Stimulated activated CD8-positive, alpha-beta memory T cell treated with anti-CD3 and anti-CD28 coated beads, Interleukin-12 subunit alpha, Interleukin-12 subunit beta, amount 100 ng/mL, for 1 hour (primary cell): ENCODE measurements around the gene ZBTB43.
"Not testable (repeated sequence)": the region's sequence is repeated elsewhere in the genome, so short reads cannot be mapped to it uniquely, and the experiment has no call there.

Experiments used
- DNase-seq: peaks from one replicate; pipeline ENCODE4 v3.0.0-alpha.2; 2020; ENCODE audit warnings: low read depth

ZBTB43 gene, protein sequence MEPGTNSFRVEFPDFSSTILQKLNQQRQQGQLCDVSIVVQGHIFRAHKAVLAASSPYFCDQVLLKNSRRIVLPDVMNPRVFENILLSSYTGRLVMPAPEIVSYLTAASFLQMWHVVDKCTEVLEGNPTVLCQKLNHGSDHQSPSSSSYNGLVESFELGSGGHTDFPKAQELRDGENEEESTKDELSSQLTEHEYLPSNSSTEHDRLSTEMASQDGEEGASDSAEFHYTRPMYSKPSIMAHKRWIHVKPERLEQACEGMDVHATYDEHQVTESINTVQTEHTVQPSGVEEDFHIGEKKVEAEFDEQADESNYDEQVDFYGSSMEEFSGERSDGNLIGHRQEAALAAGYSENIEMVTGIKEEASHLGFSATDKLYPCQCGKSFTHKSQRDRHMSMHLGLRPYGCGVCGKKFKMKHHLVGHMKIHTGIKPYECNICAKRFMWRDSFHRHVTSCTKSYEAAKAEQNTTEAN

DNA sequence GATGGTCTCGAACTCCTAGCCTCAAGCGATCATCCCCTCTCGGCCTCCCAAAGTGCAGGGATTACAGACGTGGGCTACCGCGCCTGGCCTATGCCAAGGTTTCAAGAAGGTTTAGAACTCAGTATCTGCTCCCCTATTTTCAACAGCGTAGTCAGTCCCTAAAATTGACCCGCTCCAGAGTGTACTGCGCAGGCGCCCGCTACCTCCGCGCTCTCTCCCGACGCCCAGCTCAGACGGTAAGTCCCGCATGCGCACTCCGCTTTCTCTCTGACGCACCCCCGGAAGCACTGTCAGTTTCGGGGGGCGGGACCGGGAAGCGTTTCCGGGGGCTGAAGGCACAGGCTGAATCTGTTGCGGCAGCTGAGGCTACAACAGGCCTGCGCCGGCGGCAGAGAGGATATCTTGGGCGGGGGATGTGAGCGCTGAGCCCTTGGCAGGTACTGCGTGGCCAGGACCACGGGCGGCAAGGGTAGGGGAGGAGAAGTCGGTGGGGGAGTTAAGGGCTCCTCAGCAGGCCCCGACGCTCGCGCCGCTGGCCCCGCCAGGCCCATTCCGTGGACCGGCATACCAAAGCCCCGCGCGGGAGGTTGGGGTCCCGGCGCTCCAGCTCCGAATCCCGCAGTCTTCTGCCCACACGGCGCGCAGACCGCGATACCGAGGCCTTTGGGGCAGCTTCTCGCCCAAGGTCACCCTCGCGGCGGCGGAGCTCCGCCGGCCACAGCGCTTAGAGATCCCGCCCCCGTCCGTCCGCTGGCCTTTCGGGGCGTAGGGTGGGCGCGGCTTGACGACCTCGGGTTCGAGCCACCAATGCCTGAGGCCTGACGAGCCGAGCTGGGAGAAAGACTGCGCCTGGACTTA, at the start of gene ZBTB43:
TSS of gene ZBTB43 (plus strand) at position 345 of the 858 bp plus-strand sequence. CDS start 27,470 bp downstream, outside the sequence.
- DNase-seq = peak; percentile 99

DNA sequence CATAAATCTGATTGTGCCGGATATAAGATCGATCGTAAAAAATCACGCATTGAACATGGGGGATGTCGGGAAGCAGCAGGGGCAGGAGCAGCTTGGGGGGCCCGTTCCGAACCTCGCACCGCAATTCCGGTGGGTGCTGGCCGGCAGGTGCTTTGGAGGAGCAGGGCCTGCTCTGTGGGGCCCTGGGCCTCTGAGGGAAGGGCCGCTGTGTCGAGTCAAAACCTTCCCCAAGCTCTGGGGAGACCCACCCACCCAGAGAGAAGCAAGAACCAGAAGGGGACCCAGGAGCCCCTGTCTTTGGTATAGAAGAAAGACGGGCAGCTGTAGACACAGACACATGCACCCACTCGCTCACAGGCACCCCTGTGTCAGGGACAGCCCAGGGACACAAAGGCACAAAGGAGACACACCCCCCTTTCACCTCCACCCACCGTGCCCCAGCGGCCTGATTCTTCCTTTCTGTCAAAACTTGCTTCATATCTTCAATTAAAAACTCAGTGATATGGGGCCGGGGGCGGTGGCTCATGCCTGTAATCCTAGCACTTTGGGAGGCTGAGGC, 49.4 kb upstream of the ZBTB43 start:
- DNase-seq = no peak

DNA sequence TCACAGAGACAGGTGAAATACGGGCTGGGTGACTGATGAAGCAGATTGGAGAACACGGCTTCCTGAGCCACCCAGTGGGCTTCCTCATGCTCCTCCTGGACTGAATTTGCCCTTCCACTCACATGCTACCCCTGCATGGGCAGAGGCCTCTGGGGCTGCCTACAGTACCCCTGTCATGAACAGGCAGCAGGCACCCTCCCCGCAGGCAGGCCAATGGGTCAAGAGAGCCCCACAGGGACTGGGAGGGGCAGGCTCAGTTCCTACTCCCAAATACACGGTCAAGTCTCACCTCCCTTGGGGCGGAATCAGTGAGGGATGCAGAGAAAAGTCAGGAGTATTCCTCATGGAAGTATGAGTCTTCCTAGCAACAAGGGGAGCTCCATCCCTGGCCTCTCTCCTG, 48.6 kb upstream of the ZBTB43 start:
- DNase-seq = no peak

DNA sequence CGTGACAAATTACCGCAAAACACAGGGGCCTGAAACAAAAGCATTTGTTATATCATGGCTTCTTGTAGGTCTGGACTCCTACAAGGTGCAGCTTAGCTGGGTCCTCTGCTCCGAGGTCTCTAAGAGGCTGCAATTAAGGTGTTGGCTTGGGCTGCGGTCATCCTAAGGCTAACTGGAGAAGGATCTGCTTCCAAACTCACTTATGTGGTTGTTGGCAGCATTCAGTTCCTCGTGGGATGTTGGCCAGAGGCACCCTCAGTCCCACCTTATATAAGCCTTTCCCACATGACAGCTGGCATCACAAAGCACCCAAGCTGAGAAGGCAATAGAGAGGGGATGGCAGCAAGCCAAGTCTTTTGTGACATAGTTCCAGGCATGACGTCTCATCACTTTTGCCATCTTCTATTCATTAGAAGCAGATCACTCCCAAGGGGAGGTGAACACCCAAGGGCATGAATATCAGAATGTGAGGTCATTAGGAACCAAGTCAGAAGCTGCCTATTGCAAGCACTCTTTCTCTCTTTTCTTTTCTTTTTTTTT, 47.9 kb upstream of the ZBTB43 start:
- DNase-seq = no peak

DNA sequence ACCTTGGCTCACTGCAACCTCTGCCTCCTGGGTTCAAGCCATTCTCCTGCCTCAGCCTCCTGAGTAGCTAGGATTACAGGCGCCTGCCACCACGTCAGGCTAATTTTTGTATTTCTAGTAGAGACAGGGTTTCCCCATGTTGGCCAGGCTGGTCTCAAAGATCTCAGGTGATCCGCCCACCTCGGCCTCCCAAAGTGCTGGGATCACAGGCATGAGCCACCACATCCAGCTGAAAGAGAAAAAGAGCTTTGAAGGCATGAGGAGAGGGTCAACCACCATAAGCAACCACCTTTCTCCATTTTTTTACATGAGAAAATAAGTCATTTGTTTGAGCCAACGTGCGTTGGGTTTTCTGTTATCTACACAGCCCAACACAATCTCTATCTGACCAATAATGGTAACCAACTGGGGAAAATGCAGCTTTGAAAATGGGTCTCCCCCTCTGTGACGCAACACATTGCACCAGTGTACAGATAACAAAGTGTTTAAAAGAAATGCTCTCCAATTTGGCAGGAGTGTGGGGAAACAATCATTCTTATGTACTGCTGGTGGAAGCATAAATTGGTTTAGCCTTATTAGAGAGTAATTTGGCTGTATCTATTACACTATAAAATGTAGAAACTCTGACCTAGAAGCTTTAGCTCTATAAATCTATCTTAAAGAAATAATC, 45.8 kb upstream of the ZBTB43 start:
- DNase-seq = no peak

DNA sequence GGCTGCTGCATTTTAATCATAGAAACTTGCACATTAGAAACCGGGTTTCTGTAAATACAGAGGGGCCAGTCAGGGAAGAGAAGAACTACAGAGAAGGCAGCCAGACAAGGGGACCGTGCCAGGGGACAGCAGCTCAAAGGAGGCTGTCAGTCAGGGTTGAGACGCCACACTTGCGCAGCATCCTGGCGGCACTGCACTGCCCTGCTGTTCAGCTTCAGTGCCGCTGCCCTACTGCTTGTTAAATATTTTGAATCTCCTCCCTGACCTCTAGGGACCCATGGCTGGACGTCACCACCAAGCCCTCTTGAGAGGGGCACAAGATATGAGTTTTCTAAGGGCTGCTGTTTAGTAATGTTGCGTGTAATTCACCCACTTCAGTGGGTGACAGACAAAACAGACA, 43.6 kb upstream of the ZBTB43 start:
- DNase-seq = no peak

DNA sequence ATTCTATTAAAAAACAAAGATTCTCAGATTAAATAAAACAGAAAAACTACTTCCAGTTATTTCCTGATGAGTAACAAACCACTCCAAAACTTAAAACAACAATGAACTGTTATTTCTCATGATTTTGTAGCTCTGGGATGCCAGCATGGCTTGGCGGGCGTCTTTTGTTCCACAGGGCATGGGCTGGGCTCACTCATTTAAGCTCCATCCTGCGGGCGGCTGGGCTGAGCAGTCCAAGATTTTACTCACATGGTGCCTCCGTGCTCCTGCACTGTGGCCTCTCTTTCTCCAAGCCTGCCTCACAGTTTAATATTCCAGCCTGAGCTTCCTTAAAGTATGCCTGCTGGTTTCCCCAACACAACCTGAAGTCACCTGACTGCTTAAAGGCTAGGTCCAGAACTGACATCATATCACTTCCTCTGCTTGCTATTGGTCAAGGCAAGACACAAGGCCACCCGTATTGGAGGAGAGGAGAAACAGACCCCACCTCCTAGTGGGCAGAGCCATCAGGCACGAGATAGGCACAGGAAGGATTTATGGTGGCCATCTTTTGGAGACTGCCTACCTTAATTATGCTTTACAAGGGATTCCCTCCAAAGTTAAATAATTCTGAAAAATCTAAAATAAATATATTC, 41.6 kb upstream of the ZBTB43 start:
- no peak for DNase-seq

DNA sequence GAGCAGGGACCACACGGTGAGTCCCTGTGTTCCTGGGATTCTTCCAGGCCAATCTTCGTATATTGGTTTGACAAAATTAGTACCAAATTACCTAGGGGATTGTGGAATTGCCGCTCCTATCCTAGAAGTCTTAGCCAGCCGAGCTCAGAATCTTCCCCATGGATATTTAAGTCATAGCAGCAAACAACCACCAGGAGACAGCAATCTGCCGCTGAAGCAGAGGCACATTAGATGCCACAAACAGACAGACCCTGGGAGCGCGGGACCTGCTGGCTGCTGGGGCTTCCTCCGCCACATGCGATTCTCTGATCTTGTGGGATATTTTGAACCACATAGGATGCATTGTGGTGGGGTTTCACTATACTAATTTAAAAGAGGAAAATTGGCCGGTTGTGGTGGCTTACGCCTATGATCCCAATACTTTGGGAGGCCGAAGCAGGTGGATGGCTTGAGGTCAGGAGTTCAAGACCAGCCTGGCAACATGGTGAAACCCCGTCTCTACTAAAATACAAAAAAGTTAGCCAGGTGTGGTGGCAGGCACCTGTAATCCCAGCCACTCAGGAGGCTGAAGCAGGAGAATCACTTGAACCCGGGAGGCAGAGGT, 31.7 kb upstream of the ZBTB43 start:
- no peak for DNase-seq

DNA sequence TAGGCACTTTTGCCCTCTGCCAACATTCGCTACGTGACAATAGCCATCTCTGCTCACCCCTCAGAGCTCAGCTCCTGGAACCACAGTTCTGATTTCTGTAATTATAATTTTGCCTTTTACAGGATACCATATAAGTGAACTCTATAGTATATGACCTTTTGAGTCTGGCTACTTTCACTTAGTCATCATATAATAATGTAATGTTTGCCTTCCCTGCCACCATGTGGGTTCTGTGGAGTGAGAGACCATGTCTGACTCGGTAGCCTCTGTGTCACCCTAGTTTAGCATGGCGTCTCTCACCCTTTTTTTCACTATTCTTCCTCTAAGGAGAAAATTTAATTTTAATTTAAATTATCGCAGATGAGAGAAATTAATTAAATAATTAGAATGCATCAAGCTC, 28.9 kb upstream of the ZBTB43 start:
- no peak for DNase-seq

DNA sequence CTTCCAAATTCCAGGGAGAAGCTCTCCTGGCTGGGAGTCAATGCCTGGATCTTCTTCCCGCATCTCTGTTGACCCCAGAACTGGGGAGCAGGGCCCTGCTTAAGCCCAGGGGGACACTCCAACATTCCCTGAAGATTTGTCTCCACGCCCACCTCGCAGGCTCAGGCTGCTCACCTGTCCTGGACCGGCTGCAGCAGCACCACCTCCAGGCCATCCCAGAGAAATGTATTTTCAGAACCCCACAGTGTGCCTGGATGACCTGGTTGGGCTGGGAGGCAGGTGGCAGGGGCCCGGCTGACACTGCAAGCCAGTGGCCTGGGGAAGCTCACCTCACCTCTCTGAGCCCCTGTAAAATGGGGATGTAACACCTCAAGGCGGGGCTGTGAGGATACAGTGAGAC, 27.1 kb upstream of the ZBTB43 start:
- no peak for DNase-seq

DNA sequence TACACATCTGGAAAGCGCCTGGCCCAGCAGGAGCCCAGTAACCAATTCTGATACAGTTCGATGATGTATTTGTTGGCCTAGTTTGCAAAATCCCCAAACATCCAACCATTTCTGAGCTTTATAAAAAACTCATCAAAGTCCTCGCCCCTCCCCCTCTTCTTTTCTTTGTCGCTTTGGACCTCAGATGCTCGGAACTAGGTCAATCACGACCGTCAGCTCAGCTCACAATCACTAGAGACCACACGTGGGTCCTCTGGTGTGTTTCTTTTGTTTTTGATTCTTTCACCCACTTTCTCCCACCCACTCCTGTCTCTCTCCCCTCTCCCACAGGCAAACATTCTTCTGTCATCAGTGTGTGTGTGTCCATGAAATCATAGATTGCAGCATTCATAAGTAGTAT, 26.7 kb upstream of the ZBTB43 start:
- DNase-seq = no peak

DNA sequence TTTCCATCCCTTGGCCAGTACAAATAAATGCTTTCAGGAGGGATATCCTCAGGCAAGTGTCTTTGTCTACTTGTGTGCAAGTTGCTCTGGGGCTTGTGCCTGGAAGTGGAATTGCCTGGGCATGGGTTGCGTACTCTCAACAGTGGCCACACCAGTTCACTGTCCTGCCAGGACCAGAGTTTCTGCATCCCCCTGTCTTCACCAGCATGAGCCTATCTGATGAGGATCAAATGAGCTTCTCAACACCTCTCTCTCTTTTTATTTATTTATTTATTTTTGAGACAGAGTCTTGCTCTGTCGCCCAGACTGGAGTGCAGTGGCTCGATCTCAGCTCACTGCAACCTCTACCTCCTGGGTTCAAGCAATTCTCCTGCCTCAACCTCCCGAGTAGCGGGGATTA, 26.1 kb upstream of the ZBTB43 start:
- not testable (repeated sequence) for DNase-seq

DNA sequence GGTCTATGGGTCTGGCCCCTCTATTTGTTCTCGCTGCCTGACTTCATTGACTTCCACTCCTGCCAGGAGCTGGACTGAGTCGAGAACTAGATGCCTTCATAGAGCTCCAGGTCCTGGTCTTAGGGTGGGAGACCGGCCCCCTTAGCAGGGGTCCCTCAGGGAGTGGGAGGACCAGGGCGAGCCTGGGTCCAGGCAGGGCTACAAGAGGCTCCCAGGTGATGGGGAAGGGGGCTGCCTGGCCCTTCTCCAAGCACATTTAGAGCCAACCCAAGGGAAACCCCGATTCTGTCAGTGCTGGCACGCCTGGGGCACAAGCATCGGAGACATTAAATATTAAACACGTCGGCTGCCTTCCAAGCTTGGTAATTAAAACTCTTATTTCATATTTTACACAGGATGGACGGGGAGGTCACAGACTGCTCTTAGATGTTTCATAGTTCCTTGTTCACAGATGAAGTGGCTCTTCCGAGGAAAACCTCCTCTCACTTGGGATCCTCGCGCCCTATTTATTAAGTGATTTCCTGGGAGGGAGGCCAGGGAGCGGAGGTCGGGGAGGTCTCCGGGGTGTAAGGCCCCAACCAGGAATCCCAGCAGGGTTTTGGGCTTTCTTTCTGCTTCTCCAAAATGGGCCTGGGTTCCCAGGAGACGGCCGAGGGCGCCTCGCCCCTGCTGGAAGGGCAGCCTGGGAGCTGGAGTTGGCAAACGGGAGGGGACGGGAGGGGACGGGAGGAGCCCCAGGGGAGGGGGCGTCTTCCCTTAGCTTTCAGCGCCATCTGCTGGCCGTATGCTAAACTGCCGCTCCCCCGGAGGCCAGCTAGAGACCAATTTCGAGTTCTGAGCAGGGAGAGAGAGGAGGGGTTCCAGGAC, 23.4 kb upstream of the ZBTB43 start:
- DNase-seq = peak; percentile 79

DNA sequence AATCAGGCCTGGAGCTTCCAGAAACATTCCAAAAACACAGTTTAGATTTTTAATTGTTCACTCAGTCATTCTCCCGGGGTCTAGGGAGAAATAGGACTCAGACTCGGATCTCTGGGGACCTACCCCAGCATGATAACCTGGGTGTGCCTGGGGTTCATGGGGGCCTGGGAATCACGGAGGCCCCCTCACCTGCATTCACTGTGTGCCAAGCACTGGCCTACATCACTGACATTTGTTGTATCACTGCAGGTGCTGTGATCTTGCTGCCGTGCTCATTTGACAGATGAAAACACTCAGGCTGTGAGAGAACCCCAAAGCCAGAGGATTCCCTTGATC, 22.8 kb upstream of the ZBTB43 start:
- DNase-seq = no peak

DNA sequence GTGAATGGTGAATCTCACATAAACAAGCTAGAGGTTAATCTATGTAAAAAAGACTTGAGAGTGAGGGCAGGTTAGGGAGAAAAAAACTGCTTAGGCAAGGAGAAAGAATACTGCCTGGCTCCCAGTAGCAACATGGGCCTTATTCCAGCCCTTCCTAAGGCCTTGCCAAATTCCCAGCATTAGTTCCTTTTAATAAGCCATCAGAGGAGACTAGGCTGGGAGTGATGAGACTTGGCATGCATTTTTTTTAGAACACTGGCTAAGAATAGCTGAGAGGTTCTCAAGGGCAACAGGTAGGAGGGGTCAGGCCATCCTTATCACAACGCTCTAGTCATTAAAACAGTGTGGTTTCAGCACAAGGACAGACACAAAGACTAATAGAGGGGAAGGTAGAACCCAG, 20.9 kb upstream of the ZBTB43 start:
- DNase-seq = no peak

DNA sequence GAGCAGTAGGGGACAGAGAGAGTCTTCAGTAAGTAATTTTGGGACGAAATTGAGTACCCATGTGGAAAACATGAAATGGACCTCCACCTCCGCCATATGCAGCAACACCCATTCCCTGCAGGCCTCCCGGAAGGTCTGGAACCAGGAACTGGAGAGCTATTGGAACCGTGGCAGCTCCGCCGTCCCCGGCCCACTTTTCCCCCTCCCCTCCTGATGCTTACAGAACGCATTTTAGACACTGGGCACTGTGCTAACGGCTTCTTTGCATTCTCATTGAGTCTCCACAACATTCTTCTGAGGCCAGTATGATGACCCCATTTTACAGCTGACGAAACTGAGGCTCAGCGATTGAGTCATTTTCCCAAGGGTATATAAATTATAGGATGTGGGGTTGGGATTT, 20.4 kb upstream of the ZBTB43 start:
- DNase-seq = no peak

DNA sequence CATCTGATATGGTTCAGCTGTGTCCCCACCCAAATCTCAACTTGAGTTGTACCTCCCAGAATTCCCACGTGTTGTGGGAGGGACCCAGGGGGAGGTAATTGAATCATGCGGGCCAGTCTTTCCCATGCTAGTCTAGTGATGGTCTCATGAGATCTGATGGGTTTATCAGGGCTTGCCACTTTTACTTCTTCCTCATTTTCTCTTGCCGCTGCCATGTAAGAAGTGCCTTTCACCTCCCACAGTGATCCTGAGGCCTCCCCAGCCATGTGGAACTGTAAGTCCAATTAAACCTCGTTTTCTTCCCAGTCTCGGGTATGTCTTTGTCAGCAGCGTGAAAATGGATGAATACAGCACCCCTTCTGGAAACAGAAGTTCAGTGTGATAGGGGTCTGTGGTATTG, 20.0 kb upstream of the ZBTB43 start:
- DNase-seq = not testable (repeated sequence)

DNA sequence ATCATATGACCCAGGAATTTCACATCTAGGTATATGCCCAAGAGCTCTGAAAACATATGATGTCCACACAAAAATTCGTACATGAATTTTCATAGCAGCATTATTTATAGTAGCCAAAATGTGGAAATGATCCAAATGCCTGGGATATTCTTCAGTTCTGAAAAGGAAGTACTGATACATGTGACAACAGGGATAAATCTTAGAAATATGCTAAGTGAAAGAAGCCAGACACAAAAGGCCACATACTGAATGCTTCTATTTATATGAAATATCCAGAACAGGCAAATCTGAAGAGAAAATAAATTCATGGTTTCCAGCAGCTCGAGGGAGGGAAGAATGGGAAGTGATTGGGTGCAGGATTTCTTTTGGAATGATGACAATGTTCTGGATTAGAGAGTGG, 16.8 kb upstream of the ZBTB43 start:
- DNase-seq = no peak

DNA sequence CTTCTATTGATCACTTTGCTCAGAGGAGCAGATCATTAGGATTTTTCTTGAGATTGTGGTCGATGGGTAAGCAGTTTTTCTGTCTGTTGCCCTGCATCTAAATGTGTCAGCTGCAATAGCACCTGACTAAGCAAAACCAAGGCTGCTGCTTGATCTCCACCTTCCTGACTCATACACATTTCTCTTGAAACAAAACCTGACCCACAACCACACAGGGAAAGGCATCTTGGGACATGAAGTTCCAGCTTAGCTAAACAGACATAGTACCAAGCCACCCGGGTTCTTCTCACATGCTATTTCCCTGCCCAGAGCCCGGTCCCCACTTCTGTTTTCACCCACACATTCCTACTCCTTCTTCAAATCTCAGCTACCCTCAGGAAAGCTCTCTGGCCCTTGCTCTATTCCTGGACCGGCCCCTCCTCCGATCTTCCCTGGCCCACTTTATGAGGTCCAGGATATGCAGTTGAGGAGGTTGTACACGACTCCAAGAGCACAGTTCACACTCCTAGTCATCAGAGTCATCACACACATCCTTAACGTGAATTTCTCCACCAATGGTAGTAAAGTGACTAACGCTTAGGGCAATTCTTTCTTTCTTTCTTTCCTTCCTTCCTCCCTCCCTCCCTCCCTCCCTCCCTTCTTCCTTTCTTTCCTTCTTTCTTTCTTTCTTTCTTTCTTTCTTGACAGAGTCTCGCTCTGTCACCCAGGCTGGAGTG, 16.0 kb upstream of the ZBTB43 start:
- no peak for DNase-seq

DNA sequence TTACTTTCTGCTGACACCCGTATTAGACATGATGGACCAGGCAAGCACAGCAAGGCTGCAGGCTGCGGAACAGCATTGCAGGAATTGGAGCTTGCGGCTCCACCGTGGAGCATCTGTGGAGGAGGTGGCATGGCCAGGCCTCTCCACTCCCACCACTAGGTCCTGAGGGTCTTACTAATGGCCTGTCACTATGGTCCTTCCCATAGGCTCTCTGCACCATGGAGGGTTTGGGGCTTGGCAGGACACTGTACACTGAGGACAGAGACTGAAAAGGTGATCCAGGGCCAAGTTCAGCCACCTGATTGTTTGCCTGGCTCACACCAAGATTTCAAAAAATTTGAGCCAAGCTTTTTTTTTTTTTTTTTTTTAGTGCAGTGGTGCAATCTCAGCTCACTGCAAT, 14.3 kb upstream of the ZBTB43 start:
- no peak for DNase-seq
